Measurements from ENCODE around the gene BCHE. TPM values are rescaled to one million over a fixed set of nuclear protein-coding genes. Genes with fewer than 3 reads are reported as not detected.
"Not testable (repeated sequence)": the region's sequence is repeated elsewhere in the genome, so short reads cannot be mapped to it uniquely, and the experiment has no call there.

Gene BCHE
- polyA plus RNA-seq, 10 donors, result 44.1 to 85.1 (median 69.7) TPM

GRCh38 chr3:165827233-165827632 lies 10.0 kb downstream of the BCHE start:
- no peak for DNase-seq

GRCh38 chr3:165820671-165821123 lies 16.5 kb downstream of the BCHE start:
- no peak for DNase-seq

GRCh38 chr3:165817160-165817709 lies 20.0 kb downstream of the BCHE start:
- DNase-seq, result no peak

GRCh38 chr3:165816209-165816608 lies 21.0 kb downstream of the BCHE start:
- no peak for DNase-seq

- DNase-seq, result no peak
Observed at GRCh38 chr3:165815682-165816081, 21.5 kb downstream of the BCHE start.

- no peak for DNase-seq
Observed at GRCh38 chr3:165814380-165814779, 22.8 kb downstream of the BCHE start.

GRCh38 chr3:165807937-165808336 lies 29.3 kb downstream of the BCHE start:
- DNase-seq, result not testable (repeated sequence)

- peak in 1 of 3 donors; percentile 14 for DNase-seq
Observed at GRCh38 chr3:165805946-165806561, 31.2 kb downstream of the BCHE start.

GRCh38 chr3:165803471-165803870 lies 33.8 kb downstream of the BCHE start:
- no peak for DNase-seq

- peak in 2 of 3 donors; percentile 23 to 38 for DNase-seq
Observed at GRCh38 chr3:165800970-165801369, 36.3 kb downstream of the BCHE start.

- peak in 1 of 3 donors; percentile 32 for DNase-seq
Observed at GRCh38 chr3:165799026-165799425, 38.2 kb downstream of the BCHE start.

GRCh38 chr3:165797551-165797950 lies 39.7 kb downstream of the BCHE start:
- DNase-seq, result peak; percentile 68 to 92 (median 85)

GRCh38 chr3:165796701-165797100 lies 40.5 kb downstream of the BCHE start:
- DNase-seq, result no peak

- no peak for DNase-seq
Observed at GRCh38 chr3:165788531-165788930, 48.7 kb downstream of the BCHE start.

- no peak for DNase-seq
Observed at GRCh38 chr3:165786013-165786412, 51.2 kb downstream of the BCHE start.

GRCh38 chr3:165784337-165784736 lies 52.9 kb downstream of the BCHE start:
- no peak for DNase-seq

- no peak for DNase-seq
Observed at GRCh38 chr3:165783383-165783782, 53.8 kb downstream of the BCHE start.

- no peak for DNase-seq
Observed at GRCh38 chr3:165778891-165779290, 58.3 kb downstream of the BCHE start.

- DNase-seq, result no peak
Observed at GRCh38 chr3:165778456-165778855, 58.8 kb downstream of the BCHE start.

GRCh38 chr3:165775824-165776223 lies 61.4 kb downstream of the BCHE start:
- no peak for DNase-seq

- no peak for DNase-seq
Observed at GRCh38 chr3:165770781-165771180, 66.4 kb downstream of the BCHE start.

GRCh38 chr3:165768680-165769079 lies 68.5 kb downstream of the BCHE start:
- DNase-seq, result no peak

- no peak for DNase-seq
Observed at GRCh38 chr3:165759041-165759440, 78.2 kb downstream of the BCHE start.

GRCh38 chr3:165755571-165755970 lies 81.7 kb downstream of the BCHE start:
- no peak for DNase-seq
